B cell (primary cell): ENCODE data around the gene RNLS.

Source experiments
- EZH2 ChIP-seq: IDR thresholded peaks from 2 replicates; pipeline ENCODE4 v1.6.1; 2012; ENCODE audit warnings: borderline replicate concordance, low read depth, mild to moderate bottlenecking, moderate library complexity, low read length; ENCODE audit not compliant: insufficient read depth, poor library complexity, severe bottlenecking
- TF ChIP-seq, protein P1 (sequence below): fragments of 200-600 bp; IDR thresholded peaks from one replicate; pipeline ENCODE4 v1.8.0; 2022; ENCODE audit warnings: antibody characterized with exemption, mild to moderate bottlenecking

DNA sequence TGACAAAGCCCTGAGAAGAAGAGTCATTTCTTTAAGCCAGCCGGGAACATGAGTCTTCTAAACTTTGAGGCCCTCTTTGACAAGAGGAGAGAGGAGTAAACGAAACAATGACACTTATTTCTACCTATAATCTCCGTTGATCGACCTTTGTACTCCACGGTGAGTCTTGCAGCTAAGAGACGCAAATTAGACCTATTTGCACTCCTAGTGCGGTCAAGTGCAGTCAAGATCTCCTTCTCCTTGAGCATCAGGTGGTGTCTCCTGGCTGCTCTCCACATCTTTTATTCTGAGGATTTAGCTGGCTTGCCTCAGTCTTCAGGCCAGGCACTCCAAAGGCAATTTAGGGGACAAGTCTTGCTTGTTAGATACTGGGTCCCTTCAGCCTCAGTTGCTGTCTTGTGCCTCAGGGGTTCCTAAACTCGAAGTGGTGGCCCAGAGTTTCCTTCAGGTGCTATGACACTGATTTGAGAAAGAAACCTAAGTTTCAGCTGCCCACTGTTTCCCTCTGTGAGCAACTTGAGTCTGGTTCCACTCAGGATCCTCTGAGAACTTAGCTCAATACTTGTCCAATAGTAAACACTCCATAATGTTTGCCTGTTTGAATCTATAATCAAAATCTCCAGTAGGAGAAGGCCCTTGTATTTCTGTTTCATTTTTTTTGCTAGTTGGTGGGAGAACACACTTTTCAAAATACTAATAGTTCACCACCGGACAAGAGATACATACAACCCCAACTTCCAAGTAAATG is 312.9 kb downstream of the RNLS start:
- TF ChIP-seq, protein P1, sequence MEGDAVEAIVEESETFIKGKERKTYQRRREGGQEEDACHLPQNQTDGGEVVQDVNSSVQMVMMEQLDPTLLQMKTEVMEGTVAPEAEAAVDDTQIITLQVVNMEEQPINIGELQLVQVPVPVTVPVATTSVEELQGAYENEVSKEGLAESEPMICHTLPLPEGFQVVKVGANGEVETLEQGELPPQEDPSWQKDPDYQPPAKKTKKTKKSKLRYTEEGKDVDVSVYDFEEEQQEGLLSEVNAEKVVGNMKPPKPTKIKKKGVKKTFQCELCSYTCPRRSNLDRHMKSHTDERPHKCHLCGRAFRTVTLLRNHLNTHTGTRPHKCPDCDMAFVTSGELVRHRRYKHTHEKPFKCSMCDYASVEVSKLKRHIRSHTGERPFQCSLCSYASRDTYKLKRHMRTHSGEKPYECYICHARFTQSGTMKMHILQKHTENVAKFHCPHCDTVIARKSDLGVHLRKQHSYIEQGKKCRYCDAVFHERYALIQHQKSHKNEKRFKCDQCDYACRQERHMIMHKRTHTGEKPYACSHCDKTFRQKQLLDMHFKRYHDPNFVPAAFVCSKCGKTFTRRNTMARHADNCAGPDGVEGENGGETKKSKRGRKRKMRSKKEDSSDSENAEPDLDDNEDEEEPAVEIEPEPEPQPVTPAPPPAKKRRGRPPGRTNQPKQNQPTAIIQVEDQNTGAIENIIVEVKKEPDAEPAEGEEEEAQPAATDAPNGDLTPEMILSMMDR = no peak
- no peak for TF ChIP-seq EZH2
